Measurements from ENCODE around the gene PRCC.

The PRCC gene

DNA sequence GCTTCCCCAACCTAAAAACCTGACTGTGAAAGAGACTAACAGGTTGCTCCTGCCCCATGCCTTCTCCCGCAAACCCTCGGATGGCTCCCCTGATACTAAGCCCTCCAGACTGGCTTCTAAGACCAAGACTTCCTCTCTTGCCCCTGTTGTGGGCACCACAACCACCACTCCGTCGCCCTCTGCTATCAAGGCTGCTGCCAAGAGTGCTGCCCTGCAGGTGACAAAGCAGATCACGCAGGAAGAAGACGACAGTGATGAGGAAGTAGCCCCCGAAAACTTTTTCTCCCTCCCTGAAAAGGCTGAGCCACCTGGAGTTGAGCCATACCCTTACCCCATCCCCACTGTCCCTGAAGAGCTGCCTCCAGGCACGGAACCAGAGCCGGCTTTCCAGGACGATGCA is 19.3 kb downstream of the PRCC start:
- TF ChIP-seq, protein P1, sequence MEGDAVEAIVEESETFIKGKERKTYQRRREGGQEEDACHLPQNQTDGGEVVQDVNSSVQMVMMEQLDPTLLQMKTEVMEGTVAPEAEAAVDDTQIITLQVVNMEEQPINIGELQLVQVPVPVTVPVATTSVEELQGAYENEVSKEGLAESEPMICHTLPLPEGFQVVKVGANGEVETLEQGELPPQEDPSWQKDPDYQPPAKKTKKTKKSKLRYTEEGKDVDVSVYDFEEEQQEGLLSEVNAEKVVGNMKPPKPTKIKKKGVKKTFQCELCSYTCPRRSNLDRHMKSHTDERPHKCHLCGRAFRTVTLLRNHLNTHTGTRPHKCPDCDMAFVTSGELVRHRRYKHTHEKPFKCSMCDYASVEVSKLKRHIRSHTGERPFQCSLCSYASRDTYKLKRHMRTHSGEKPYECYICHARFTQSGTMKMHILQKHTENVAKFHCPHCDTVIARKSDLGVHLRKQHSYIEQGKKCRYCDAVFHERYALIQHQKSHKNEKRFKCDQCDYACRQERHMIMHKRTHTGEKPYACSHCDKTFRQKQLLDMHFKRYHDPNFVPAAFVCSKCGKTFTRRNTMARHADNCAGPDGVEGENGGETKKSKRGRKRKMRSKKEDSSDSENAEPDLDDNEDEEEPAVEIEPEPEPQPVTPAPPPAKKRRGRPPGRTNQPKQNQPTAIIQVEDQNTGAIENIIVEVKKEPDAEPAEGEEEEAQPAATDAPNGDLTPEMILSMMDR (IDR thresholded peaks at IDR 0.05; ENCODE audit: control extremely low read depth, extremely low read depth, low read depth, missing control alignments): no peak
- ChIA-PET POLR2A (no interaction called here), CTCF (interaction anchor here (1.3 to 2.4 kb wide), 3 partner anchors 10 to 60 kb away, joined by 4 to 7 read pairs (median 4); no protein-coding TSS in a partner anchor)
- DNase-seq (ENCODE audit: extremely low spot score): no peak

GRCh38 chr1:156788136-156788535 is 20.8 kb downstream of the PRCC start:
- CTCF ChIA-PET: interaction anchor here (0.8 to 2.4 kb wide), 5 partner anchors 8 to 72 kb away, joined by 3 to 7 read pairs (median 5); partner anchors contain the start of gene NTRK1
- TF ChIP-seq, protein P1 (IDR thresholded peaks at IDR 0.05; ENCODE audit: control extremely low read depth, extremely low read depth, low read depth, missing control alignments): no peak
- POLR2A ChIA-PET: no interaction called here
- no peak for DNase-seq (ENCODE audit: extremely low spot score)

DNA sequence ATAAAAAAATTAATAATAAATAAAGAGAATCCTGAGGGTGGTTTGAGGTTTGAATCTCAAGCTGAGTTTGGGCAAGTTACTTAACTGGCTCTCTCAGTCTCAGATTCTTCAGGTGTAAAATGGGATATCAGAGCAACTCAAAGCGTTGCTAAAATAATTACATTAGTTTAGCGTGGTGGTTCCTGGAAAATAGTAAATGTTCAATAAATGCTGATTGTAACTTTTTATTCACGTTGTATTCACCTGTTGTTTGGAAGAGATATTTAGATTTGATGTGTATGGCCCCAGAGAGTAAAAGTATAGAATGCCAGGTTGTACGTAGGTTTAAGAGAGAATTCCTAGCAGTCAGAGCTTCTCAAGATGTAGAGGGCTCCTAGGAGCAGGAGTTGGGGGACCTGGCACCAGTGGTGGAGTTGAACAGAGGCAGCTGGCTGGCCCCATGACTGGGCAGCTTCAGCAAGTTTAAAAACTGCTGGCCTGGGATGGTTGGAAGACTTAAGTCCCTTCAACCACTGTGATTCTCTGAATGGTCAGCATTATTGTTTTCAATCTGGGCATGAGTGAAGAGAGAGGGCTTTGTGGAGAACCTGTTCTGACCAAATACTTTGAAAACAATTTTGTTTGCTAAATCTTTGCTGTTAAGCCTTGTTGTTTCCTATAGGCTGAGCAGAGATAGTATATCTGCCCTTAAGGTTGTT is 22.4 kb downstream of the PRCC start:
- CTCF ChIA-PET: interaction anchor here (0.9 to 1.1 kb wide), 3 partner anchors 17 to 100 kb away, joined by 3 to 4 read pairs (median 3); no protein-coding TSS in a partner anchor
- TF ChIP-seq, protein P1 (IDR thresholded peaks at IDR 0.05; ENCODE audit: control extremely low read depth, extremely low read depth, low read depth, missing control alignments): no peak
- POLR2A ChIA-PET: no interaction called here
- DNase-seq (ENCODE audit: extremely low spot score): no peak

- DNase-seq (ENCODE audit: extremely low spot score): no peak
- CTCF ChIA-PET: interaction anchor here (1.0 to 10.3 kb wide), 10 partner anchors 10 to 360 kb away, joined by 3 to 131 read pairs (median 16); partner anchors contain the start of genes INSRR, ISG20L2, METTL25B and NTRK1
- TF ChIP-seq, protein P1 (IDR thresholded peaks at IDR 0.05; ENCODE audit: control extremely low read depth, extremely low read depth, low read depth, missing control alignments): no peak
- POLR2A ChIA-PET: interaction anchor here (0.8 kb wide), 1 partner anchor 67 kb away, joined by 4 read pairs; the partner anchor contains the start of genes ISG20L2 and METTL25B
Measured at GRCh38 chr1:156794506-156795373, 27.4 kb downstream of the PRCC start.

DNA sequence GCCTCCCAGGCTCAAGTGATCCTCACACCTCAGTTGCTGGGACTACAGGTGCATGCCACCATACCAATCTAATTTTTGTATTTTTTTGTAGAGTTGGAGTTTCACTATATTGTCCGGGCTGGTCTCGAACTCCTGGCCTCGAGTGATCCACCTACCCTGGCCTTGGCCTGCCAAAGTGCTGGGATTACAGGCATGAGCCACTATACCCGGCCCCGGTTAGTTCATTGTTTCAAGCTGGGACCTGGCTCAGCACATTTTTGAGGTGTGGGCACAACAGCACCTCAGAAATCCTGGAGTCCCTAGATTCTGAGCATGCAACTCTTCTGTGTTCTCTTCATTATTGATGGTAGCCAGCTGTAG is 28.0 kb downstream of the PRCC start:
- POLR2A ChIA-PET: interaction anchor here (0.8 kb wide), 1 partner anchor 67 kb away, joined by 4 read pairs; the partner anchor contains the start of genes ISG20L2 and METTL25B
- CTCF ChIA-PET: interaction anchor here (1.0 to 10.3 kb wide), 11 partner anchors 10 to 359 kb away, joined by 3 to 131 read pairs (median 8); partner anchors contain the start of genes INSRR, ISG20L2, METTL25B and NTRK1
- TF ChIP-seq, protein P1 (IDR thresholded peaks at IDR 0.05; ENCODE audit: control extremely low read depth, extremely low read depth, low read depth, missing control alignments): no peak

GRCh38 chr1:156795787-156796186 is 28.5 kb downstream of the PRCC start:
- TF ChIP-seq, protein P1 (IDR thresholded peaks at IDR 0.05; ENCODE audit: control extremely low read depth, extremely low read depth, low read depth, missing control alignments): no peak
- POLR2A ChIA-PET: interaction anchor here (0.8 kb wide), 1 partner anchor 68 kb away, joined by 4 read pairs; the partner anchor contains the start of genes ISG20L2 and METTL25B
- no peak for DNase-seq (ENCODE audit: extremely low spot score)
- CTCF ChIA-PET: interaction anchor here (1.2 to 10.3 kb wide), 17 partner anchors 7 to 126 kb away, joined by 3 to 131 read pairs (median 5); partner anchors contain the start of genes INSRR, ISG20L2, METTL25B and NTRK1

More for the DNA sequence above, 28.0 kb downstream of the PRCC start:
- DNase-seq (ENCODE audit: extremely low spot score): no peak

Measured in GM10248 (cell line).